Mammary epithelial cell (primary cell): ENCODE measurements around the gene CNOT3.

Experiments used
- CTCF ChIP-seq, 2 donors: IDR thresholded peaks in 1 of 2; conservative IDR thresholded peaks in 1 of 2; 2 replicates each; pipeline ENCODE4 v1.5.1; 2011 to 2012; ENCODE audit warnings: inconsistent platforms in 2 of 2, low read length in 2 of 2, mild to moderate bottlenecking in 2 of 2, control low read depth in 1 of 2, low read depth in 1 of 2; ENCODE audit not compliant: insufficient read depth in 1 of 2; ENCODE audit errors: extremely low read depth in 1 of 2
- EZH2 ChIP-seq: IDR thresholded peaks from 2 replicates; pipeline ENCODE4 v1.6.1; 2012; ENCODE audit warnings: low read length, inconsistent platforms, borderline replicate concordance

- no peak for TF ChIP-seq CTCF (conservative IDR thresholded peaks at IDR 0.05 in 1 of 2, IDR thresholded peaks at IDR 0.05 in 1 of 2; ENCODE audit: extremely low read depth in 1 of 2, insufficient read depth in 1 of 2, low read depth in 1 of 2, low read length in 2 of 2)
- no peak for TF ChIP-seq EZH2
These were observed 21.3 kb downstream of the CNOT3 start for GRCh38 chr19:54158812-54159351.
